DND-41 (cell line): ENCODE results near the gene CDH11.

Experiments
- ATAC-seq: fragments of 200-7000 bp; cut with Tn5 transposase; 3 replicates; pipeline ENCODE4 v1.9.1; 2021; ENCODE audit warnings: low read depth; ENCODE audit not compliant: insufficient read depth
- DNase-seq: peaks from one replicate; pipeline ENCODE4 v3.0.0-alpha.2; 2020
- H2AFZ ChIP-seq: 2 replicates; pipeline ENCODE4 v1.6.0; 2012; ENCODE audit warnings: low read depth, low read length
- H3K27ac ChIP-seq: 2 replicates; pipeline ENCODE4 v1.5.1; 2012; ENCODE audit warnings: low read length, inconsistent platforms
- H3K27me3 ChIP-seq: fragments of 200-600 bp; sonication (generic); 2 replicates; pipeline ENCODE4 v1.6.0; 2012; ENCODE audit warnings: low read length, mild to moderate bottlenecking, inconsistent platforms; ENCODE audit not compliant: insufficient read depth, poor library complexity
- H3K36me3 ChIP-seq: 2 replicates; pipeline ENCODE4 v1.5.1; 2012; ENCODE audit warnings: low read length, inconsistent platforms; ENCODE audit not compliant: insufficient read depth
- H3K4me1 ChIP-seq: 2 replicates; pipeline ENCODE4 v1.5.1; 2012; ENCODE audit warnings: mild to moderate bottlenecking, low read length; ENCODE audit not compliant: insufficient read depth
- H3K4me2 ChIP-seq: 2 replicates; pipeline ENCODE4 v1.6.0; 2012; ENCODE audit warnings: mild to moderate bottlenecking, moderate library complexity, low read length, inconsistent platforms; ENCODE audit not compliant: insufficient read depth
- H3K4me3 ChIP-seq, 2 experiments: fragments of 200-600 bp in 1 of 2; shearing (Covaris generic) in 1 of 2; 2 replicates each; pipeline ENCODE4 v1.5.1; 2012 to 2016; ENCODE audit warnings: inconsistent platforms in 2 of 2, low read length in 2 of 2, mild to moderate bottlenecking in 2 of 2, low read depth in 1 of 2, moderate library complexity in 1 of 2
- H3K79me2 ChIP-seq: 2 replicates; pipeline ENCODE4 v1.6.0; 2012; ENCODE audit warnings: low read length, inconsistent platforms; ENCODE audit not compliant: insufficient read depth
- H3K9ac ChIP-seq: 2 replicates; pipeline ENCODE4 v1.6.0; 2012; ENCODE audit warnings: low read depth, mild to moderate bottlenecking, inconsistent platforms, low read length, moderate library complexity
- H3K9me3 ChIP-seq: 2 replicates; pipeline ENCODE4 v1.5.1; 2012; ENCODE audit warnings: low read length, moderate library complexity, mild to moderate bottlenecking, inconsistent platforms; ENCODE audit not compliant: insufficient read depth, severe bottlenecking
- H4K20me1 ChIP-seq: 2 replicates; pipeline ENCODE4 v1.6.0; 2012; ENCODE audit warnings: low read length; ENCODE audit not compliant: insufficient read depth
- CTCF ChIP-seq: IDR thresholded peaks from 2 replicates; pipeline ENCODE4 v1.5.1; 2012; ENCODE audit warnings: borderline replicate concordance, low read length, moderate library complexity, mild to moderate bottlenecking; ENCODE audit not compliant: poor library complexity, severe bottlenecking; ENCODE audit errors: extremely low read depth
- EZH2 ChIP-seq: IDR thresholded peaks from 3 replicates; pipeline ENCODE4 v1.6.1; 2012; ENCODE audit warnings: borderline replicate concordance, low read depth, mild to moderate bottlenecking, moderate library complexity, low read length, inconsistent platforms; ENCODE audit not compliant: severe bottlenecking

The CDH11 gene

DNA sequence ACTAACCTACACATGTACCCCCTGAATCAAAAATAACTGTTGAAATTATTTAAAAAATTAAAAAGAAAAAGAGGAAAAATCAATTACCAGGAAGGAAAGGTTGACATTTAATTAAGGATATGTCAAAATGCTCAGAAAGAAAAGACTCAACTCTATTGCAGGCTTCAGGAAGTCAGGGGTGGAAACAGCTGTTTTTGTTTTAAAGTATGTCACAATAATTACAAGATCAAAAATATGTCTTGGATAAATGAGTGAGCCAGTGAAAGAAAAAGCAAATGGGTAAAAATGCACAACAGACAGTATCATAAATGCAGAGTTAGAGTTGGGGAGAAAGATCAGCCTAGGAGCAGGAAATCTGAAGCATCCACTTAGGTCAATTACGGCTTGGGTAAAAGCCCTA lies 146.0 kb downstream of the CDH11 start:
- no peak for DNase-seq
- no peak for TF ChIP-seq EZH2
- no peak for TF ChIP-seq CTCF
- no peak overlapping the region for H3K9ac ChIP-seq
- H3K4me3 ChIP-seq: no peak overlapping the region
- H3K4me2 ChIP-seq: no peak overlapping the region
- no peaks in the 10 kb centered on the region for H3K36me3 ChIP-seq
- no peak for ATAC-seq
- no peaks in the 10 kb centered on the region for H3K9me3 ChIP-seq
- H3K27me3 ChIP-seq: no peaks in the 10 kb centered on the region
- no peaks in the 10 kb centered on the region for H3K79me2 ChIP-seq
- H4K20me1 ChIP-seq: no peaks in the 10 kb centered on the region
- no peak overlapping the region for H3K27ac ChIP-seq
- H2AFZ ChIP-seq: no peak overlapping the region
- no peaks in the 10 kb centered on the region for H3K4me1 ChIP-seq

DNA sequence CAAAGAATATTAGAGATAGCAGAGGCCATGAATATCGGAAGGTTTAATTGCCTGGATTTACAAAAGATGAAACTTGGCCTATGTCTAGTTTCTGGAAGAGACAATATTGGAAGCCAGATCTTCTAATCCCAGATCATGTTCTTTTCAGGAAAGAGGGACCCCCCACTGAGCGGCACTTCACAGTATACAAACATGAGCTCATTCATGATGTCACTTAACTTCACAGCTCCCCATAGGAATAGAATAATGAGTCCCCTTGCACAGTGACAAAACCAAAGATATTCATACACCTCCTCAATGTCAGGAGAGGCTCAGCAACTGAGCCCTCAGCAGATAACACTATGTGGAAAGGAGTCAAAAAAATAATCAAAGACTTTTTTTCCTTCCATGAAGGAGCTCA lies 147.5 kb downstream of the CDH11 start:
- Histone ChIP-seq H3K27ac (no peak overlapping the region), H3K36me3 (no peaks in the 10 kb centered on the region), H3K9ac (no peak overlapping the region), H3K4me1 (no peaks in the 10 kb centered on the region), H3K79me2 (no peaks in the 10 kb centered on the region), H3K4me2 (no peak overlapping the region), H2AFZ (no peak overlapping the region), H3K4me3 (no peak overlapping the region), H4K20me1 (no peaks in the 10 kb centered on the region), H3K9me3 (no peaks in the 10 kb centered on the region), H3K27me3 (no peaks in the 10 kb centered on the region)
- ATAC-seq: no peak
- no peak for TF ChIP-seq CTCF
- no peak for TF ChIP-seq EZH2
- DNase-seq: no peak

GRCh38 chr16:64973171-64973570 lies 148.7 kb downstream of the CDH11 start:
- no peak for TF ChIP-seq CTCF
- no peak for TF ChIP-seq EZH2
- no peak for ATAC-seq
- Histone ChIP-seq H3K79me2 (no peaks in the 10 kb centered on the region), H3K9ac (no peak overlapping the region), H3K9me3 (no peaks in the 10 kb centered on the region), H3K27me3 (no peaks in the 10 kb centered on the region), H3K4me2 (no peak overlapping the region), H3K36me3 (no peaks in the 10 kb centered on the region), H3K4me3 (no peak overlapping the region), H3K4me1 (no peaks in the 10 kb centered on the region), H3K27ac (no peak overlapping the region), H4K20me1 (no peaks in the 10 kb centered on the region), H2AFZ (no peak overlapping the region)
- no peak for DNase-seq

- Histone ChIP-seq H4K20me1 (no peaks in the 10 kb centered on the region), H3K9me3 (no peaks in the 10 kb centered on the region), H3K79me2 (no peaks in the 10 kb centered on the region), H2AFZ (no peak overlapping the region), H3K36me3 (no peaks in the 10 kb centered on the region), H3K27ac (no peak overlapping the region), H3K9ac (no peak overlapping the region), H3K4me2 (no peak overlapping the region), H3K4me1 (no peaks in the 10 kb centered on the region), H3K27me3 (no peaks in the 10 kb centered on the region), H3K4me3 (no peak overlapping the region)
- ATAC-seq: no peak
- no peak for DNase-seq
- no peak for TF ChIP-seq CTCF
- TF ChIP-seq EZH2: no peak
Observed at GRCh38 chr16:64971171-64971570, 150.7 kb downstream of the CDH11 start.
